ENCODE results near the gene LIPA. TPM values are rescaled to one million over a fixed set of nuclear protein-coding genes. Genes with fewer than 3 reads are reported as not detected.

Gene LIPA
- total RNA-seq, 2 donors from 2014 or later, result 19.4 to 24.1 TPM

GRCh38 chr10:89167915-89168314 lies 83.7 kb downstream of the LIPA start:
- no peak for DNase-seq (ENCODE audit: low spot score in 2 of 2)
- H3K9me3 Mint-ChIP-seq, result no peaks in the 10 kb centered on the region
- ATAC-seq, result no peak
- H3K36me3 Mint-ChIP-seq, result no peaks in the 10 kb centered on the region
- no peak overlapping the region for H3K27ac Mint-ChIP-seq

- ATAC-seq (no peak), DNase-seq (ENCODE audit: low spot score in 2 of 2) (no peak)
- H3K27ac Mint-ChIP-seq, result no peak overlapping the region
- no peaks in the 10 kb centered on the region for H3K36me3 Mint-ChIP-seq
- H3K9me3 Mint-ChIP-seq, result no peaks in the 10 kb centered on the region
Measured at GRCh38 chr10:89165923-89166322, 85.7 kb downstream of the LIPA start.

DNA sequence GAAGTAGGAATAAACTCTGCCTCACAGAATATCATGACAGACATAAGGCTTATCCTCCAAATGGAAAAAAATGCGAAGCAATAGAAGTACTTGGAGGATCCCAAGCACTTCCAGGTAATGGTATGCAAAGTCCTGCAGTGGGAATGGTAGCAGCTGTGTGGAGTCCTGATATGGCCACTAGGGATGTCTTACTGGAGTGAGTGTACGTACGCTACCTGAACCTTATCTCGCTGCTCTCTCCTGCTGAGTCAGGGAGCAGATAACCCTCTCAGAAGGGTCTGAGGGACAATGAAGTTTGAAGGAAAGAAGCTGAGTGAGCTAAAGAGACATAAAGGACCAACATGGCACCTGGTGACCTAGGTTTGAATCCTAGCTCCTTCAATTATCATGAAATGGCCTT lies 86.7 kb downstream of the LIPA start:
- Mint-ChIP-seq H3K36me3 (no peaks in the 10 kb centered on the region), H3K27ac (no peak overlapping the region), H3K9me3 (no peaks in the 10 kb centered on the region)
- ATAC-seq (no peak), DNase-seq (ENCODE audit: low spot score in 2 of 2) (no peak)

GRCh38 chr10:89164080-89164479 lies 87.5 kb downstream of the LIPA start:
- Mint-ChIP-seq H3K36me3 (no peaks in the 10 kb centered on the region), H3K9me3 (no peaks in the 10 kb centered on the region), H3K27ac (peak overlapping the region; percentile 65 to 84)
- ATAC-seq (no peak), DNase-seq (ENCODE audit: low spot score in 2 of 2) (no peak)

Other genes starting within 250 kb of the LIPA start
- under 1 TPM in 1 of 2 donors, not detected in 1; 0.14 TPM for gene CH25H, start 44.5 kb downstream of the LIPA start, total RNA-seq
- gene IFIT2, start 50.3 kb upstream of the LIPA start, total RNA-seq, result 10 to 100 TPM in 1 of 2 donors, 1 to 10 TPM in 1; 4.9 to 28.0 TPM
- gene IFIT3, start 76.2 kb upstream of the LIPA start, total RNA-seq, result 10 to 100 TPM in 1 of 2 donors, 1 to 10 TPM in 1; 2.6 to 12.6 TPM
- not detected for gene IFIT1B, start 126.3 kb upstream of the LIPA start, total RNA-seq
- gene IFIT1, start 140.8 kb upstream of the LIPA start, total RNA-seq, result 1 to 10 TPM; 1.6 to 9.0 TPM
- 10 to 100 TPM in 1 of 2 donors, 1 to 10 TPM in 1; 3.1 to 10.9 TPM for gene IFIT5, start 162.8 kb upstream of the LIPA start, total RNA-seq